Activated CD8-positive, alpha-beta memory T cell treated with anti-CD3 and anti-CD28 coated beads for 48 hours (primary cell): ENCODE data around the gene TGFBR2.
"Not testable (repeated sequence)": the region's sequence is repeated elsewhere in the genome, so short reads cannot be mapped to it uniquely, and the experiment has no call there.

Experiments used
- DNase-seq, 3 experiments: peaks; one replicate each; pipeline ENCODE4 v3.0.0-alpha.2; 2020; ENCODE audit warnings: low read depth in 2 of 3, low spot score in 2 of 3

Gene TGFBR2

DNA sequence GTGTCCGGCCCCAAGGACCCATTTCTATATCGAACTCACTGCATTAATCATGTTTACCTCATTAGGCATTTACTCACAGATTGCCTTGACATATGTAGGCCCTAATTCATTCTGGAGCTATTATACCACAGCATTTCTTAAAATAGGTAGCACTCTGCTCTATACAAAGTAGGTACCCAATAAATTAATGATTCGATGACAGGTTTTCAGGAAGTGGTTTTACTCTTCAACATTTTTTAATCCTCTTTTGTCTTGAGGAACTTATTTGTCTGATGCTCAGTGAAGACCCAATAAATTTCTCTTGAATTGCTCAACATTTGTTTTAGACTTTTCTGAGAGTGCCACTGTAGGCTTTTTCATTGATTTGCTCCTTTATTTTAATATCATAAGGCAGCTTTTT lies 12.1 kb downstream of the TGFBR2 start:
- no peak for DNase-seq

DNA sequence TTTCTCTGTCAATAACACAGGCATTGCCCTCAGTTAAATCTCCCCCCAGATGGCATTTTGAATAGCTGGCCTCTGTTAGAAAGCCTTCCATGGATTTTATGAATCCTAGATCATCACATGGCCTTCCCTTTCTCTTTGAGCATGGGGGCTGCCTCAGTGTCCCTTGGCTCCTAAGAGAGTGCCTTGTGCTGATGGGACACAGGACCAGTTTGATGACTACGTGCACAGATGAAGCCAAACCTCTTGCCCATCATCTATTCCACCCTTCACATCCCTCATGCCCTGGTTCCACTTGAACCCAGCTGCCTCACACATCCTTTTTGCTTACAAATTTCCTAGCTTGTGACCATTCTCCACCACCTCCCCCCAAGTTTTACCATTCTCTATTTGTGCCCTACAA lies 12.9 kb downstream of the TGFBR2 start:
- DNase-seq: no peak

DNA sequence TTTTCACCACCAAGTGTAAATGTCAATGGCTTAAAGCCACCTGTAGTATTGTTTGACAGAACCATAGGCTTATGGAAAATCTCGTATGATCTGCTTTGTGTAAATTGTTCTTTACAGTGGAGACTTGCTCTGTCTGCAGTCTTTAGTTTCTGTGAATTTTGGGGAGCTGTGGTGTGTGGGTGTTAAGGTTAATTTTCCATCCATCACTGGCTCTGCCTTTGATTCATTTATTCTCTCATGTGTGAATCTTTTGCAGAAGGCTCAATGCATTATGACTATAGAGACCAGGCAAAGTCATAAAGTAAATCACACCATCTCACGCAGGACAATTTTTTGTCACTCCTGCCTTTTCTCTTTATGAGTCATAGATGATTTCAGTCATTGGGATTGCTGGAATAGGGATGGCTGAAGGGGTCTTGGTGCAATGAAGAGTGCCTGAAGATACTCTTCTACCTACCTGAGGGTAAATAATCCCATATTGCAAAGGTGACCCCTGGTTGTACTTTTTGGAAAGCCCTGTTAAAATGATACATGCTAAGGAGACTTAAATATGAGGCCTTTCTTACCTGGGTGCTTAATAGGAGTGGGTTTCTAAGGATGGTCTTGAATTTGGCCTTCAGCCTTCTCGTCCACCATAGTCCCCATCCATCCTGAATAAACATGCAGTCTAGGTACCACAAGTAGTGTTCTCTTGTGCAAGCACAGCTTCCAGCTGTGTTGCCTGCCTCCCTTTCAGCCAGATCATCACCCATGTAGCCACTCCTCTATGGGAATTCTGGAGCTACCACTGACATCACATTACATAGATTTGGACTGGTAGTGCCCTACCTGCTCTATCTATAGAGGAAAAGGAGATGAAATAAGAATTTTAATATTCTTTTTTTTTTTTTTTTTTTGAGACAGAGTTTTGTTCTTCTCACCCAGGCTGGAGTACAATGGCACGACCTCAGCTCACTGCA lies 14.3 kb downstream of the TGFBR2 start:
- no peak for DNase-seq

DNA sequence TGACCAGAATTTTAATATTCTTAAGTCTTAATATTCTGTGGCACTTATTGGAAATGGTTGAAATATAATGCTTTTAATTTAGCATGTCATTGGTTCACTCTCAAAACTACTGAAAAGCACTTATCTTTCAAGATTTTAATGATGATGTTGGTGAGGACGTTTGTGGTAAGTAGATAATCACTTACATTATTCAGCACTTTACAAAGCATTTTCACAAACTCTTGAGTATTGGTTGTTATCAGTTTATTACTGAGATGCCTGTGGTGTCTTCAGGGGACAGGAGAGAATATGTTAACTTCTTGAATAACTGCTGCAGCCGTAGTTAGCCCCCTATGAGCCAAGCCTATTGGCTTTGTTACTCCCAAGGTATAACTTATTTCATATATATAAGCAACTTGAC lies 15.2 kb downstream of the TGFBR2 start:
- no peak for DNase-seq

DNA sequence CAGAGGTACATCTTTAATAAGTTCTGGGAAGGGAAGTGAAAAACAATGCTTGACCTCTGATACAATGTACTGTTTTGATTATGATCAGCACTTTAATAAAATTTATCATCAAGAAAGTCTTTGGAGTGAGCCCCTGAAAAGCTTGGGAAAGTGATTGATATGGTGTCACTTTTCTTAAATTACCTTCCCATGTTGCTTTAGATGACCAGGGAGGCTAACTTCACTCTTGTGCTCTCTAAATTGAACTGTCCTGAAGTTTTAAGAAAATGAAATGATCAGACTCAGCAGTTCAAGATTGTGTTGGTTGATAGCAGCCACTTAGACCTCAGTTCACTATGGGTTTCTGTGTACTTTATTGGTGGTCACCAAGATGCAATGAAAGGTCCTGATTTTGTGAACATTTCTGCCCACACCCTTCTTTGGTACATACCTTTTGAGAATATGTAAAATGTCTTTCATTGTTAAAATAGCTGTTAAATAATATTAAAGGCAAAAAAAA lies 15.7 kb downstream of the TGFBR2 start:
- DNase-seq: no peak

DNA sequence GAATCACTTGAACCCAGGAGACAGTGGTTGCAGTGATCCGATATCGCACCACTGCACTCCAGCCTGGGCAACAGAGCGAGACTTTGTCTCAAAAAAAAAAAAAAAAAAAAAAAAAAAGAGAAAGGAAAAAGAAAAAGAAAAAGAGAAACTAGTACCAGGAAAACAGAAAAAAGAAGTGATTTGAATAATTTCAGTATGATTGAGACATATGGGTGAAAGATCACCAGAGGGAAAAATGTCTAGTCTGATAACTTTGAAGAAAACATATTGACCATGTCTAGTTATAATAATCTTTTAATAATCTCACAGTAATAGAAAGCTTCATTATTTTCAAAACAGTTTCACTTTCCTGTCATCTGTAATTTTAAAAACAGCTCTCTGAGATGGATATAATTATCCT lies 16.4 kb downstream of the TGFBR2 start:
- no peak for DNase-seq

DNA sequence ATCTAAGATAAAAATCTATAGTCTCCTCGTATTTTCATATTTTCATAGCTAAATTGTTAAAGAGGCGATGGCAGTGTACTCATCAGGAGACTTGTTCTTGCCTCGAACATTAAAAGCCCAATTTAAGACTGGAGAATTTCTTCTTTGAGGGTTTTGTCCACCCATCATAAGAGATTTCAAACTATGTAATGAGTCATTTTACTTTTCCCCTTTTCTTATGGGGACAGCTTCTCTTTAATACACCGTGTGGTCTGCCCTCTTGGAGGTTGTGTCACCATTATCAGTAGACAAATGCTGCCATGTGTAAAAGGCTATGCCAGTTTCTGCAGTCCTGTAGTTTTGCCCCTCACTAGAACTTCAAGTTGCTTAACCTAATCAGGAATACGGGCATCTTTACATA lies 16.9 kb downstream of the TGFBR2 start:
- no peak for DNase-seq

DNA sequence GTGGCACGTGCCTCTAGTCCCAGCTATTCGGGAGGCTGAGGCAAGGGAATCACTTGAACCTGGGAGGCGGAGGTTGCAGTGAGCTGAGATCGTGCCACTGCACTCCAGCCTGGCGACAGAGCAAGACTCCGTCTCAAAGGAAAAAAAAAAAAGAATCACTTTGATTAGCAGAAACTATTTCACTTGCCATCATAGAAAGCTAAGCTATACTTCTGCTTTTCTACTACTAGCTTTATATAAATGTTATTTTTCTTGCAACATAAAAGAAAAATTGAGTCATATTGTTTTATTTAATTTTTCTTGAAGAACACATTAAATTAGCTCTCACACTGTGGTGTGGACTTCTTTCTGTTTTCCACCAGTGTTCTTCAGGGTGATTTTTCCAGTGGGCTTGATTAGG lies 18.1 kb downstream of the TGFBR2 start:
- not testable (repeated sequence) for DNase-seq

DNA sequence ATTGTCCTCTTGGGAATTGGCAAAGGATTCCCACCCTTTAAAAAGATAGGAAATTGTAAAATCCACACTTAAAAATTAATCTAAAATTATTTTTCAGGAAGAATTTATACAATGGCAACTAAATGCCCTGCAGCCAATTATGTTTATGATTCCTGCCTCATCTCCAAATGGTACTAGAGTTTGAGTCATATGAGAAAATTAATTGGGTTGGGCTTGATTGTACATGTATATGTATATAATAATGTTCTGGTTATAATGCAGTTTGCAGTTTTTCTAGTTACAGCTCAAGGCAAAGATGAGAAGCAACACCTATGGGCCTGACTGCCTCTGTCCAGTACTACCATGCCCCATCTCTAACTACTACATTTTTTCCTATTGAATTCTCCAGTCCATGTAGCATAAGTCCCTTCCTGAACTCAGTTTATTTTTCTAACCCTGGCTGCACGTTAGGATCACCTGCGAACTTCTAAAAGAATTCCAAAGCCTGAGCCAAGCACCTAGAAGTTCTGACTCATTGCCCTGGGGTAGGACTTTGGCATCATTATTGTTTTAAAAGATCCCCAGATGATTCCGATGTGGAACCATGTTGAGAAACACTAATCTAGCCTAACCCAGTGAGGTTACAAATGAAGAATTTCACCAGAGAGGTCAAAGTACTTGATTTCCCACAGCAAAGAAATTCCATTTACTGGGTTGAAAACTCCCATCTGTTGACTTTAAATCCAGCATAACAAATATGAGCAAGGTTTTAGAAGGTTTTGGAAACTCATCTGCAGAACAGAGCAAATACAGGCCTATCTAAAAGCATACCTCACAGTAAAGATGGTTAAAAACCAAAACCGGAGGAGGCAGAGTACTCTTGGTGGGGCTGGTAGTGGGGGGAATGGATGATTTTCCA lies 19.4 kb downstream of the TGFBR2 start:
- no peak for DNase-seq

DNA sequence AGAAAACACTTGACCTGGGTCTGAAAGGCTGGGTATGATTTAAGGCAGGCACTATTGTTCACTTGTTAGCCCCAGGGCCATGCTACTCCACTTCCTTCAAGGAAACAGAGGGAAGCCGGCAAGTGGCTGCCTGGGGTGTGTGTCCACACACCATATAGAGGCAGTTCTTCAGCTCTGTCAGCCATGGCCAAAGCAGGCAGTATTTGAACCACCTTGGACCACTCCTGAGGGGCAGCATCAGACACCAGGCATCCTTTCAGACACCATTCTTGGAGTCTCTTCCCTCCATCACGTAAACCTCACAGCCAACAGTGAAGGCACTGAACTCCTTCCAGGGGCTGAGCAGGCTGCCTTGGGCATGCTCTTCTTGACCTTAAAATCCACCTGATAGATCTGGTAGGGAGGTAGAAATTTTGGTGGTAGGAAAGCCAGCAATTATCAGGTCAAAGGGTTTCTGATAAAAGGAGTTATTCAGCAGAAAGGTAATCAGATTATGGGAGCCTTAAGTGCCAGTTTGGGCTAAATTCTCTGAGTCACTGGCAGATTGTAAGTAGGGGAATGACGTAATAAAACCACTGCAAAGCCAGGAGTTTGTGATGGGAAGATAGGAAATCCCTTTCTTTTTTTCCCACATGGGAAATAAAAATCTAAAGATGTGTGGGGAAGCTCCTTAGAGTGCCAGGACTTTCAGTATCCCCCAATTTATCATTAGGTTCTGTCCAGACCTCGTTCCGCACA lies 20.2 kb downstream of the TGFBR2 start:
- DNase-seq: no peak

DNA sequence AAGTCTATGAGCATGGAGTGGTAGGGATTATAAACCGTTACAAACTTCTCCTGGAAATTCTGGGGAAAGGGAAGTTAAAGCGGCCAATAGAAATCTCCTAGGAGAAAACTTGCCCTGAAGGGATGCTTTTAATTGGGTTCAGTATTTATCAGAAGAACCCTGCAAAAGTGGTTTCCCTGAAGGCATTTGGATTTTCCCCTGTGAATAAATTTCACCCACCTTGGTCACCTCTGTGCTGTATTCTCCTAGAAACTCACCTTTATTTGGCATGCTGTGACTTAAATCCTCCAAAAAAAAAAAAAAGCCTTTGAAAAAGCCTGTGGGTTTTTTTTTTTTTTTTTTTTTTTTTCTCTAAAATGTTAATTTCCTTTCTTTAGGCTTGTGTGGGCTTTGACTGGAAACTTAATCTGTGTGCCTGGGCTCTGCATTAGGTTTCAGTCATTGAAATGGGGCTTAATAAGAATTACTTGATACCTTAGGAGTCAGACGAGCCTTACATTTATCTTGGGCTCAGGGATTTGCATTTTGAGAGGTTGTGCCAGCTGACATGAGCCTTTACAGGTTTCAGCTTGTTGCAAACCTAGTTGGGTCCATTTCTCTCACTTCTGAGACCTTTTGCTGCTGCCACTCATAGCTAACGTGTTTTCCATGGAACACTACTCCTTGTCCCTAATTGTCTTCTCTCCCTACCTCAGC lies 22.0 kb downstream of the TGFBR2 start:
- no peak for DNase-seq

DNA sequence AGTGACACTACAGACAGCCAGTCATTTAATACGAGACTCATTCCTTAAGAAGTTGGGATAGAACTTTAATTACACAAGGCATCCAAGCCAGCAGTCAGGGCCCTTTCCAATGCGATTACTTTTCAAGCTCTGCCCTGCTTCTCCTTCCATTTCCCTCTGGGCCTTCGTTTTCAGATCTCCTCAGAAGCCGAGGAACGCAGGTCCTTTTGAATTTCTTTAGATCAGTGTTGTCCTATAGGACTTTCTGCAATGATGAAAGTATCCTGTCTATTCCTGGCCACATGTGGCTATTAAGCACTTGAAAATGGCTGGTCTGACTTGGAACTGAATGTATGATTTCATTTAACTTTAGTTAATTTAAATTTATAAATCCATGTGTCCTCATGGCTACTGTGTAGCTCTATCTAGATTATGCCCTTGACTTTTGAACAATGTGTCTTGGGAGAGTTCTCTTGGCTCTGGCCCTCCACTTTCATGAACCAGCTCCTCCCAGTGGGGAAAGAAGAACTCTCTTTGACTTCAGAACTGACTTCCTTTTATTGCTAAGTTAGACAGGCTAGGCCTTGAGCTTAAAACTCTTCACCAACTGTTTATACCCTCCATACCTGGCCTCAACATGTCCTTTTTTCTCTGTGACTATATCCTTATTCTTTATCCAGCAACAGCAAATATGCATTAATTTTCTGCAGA lies 22.6 kb downstream of the TGFBR2 start:
- no peak for DNase-seq

DNA sequence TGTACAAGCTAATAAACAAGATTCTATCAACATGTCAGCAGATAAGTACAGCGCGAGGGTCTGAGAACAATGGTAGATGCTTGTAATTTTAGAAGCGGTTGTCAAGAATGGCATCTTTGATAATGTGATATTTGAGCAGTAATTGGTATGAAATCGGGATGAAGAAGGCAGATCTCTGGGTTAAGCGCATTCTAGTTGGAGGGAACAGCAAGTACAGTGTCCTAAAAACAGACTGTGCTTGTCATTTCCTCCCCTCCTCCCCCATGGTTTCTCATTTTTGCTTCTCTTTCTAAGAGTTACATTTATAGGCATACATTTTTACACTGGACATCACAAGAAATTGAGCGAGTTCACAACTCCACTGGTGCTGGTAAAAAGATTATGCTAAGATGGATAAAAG lies 23.3 kb downstream of the TGFBR2 start:
- DNase-seq: no peak

DNA sequence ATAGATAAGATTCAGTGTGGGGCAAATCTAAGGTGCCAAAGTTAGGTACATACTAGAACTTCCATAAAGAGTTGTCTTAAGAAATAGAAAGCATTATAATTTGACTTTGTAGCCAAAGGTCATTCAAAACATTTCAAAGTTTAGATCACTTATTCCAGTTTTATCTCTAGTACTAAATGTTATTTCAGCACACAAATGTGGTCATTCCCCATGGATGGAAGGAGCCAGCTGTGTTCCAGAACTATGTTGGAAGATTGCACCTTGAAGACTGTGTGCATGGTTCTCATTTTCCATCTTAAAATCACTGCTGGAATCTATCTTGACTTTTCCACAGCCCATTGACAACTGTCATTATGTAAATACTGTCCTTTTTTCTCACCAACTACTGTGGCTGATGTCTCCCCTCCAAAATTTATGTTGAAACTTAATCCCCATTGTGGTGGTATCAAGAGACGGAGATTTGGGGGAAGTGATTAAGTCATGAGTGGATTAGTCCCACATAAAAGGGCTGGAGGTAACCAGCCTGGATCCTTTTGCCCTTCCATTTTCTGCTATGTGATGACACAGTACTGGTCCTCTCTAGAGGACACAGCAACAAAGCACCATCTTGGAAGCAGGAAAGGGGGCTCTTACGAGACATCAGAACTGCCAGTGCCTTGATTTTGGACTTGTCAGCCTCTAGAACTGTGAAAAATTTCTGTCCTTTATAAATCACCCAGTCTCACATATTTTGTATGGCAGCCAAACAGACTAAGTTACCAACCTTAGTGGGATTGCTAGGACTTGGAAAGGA lies 24.0 kb downstream of the TGFBR2 start:
- no peak for DNase-seq

DNA sequence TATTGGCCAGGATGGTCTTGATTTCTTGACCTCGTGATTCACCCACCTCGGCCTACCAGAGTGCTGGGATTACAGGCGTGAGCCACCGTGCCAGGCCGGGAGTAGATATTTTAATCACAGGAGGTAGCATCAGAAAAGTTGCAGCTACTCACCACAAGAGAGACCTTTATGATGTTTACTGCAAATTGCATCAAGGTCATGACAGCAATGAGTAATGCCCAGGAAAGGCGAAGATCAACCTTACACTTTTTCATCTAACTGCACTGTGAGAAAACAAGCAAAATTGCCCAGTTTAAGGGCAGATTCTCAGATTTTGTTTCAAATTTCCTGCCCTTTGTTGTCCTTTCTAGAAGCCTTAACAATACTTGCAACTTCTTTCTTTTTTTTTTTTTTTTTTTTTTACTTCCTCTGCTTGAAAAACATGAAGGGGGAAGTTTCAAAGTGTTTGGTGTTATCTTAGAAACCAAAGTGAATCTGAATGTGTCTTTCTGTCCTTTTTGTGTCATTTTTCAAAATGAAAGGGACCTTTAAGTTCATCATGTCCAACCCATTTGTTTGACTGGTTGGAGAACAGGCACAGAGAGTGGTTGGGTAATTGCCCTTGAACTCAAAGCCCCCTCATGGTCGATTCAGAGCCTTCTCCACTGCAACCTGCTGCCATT lies 25.0 kb downstream of the TGFBR2 start:
- DNase-seq: no peak

DNA sequence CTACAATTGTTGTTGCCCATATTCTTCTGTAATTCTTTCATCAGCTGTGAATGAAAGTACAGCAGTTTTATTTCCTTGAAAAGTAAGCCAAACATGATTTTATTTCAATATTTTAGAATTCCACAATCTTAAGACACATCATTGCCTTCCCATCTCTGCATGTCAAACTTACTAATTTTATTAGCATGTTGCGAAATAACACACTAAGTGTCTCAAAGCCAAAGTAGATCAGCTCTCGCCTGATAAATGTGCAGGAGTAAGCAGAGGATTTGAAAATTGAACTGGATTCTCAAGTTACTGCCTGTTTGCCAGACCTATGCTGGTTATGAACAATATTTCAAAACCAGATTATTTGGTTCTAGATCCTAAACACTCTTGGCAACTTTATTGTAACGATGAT lies 25.7 kb downstream of the TGFBR2 start:
- no peak for DNase-seq

DNA sequence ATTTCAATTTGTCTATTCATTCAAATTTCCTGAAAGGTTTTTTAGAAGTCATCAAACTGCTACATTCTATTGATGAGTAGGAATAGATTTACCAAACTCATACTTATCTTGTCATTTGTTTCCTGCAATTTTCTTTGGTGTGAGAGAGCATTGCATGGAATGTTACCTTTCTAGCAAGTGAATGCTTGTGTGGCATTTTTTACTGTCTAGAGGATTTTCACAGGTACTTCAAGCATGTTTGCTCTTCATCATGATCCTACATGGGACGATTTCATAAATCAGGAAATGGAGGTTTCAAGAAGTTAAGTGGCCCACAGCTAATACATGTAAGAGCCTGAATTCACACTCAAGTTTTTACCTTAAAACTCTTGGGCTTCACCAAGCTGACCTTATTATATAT lies 26.1 kb downstream of the TGFBR2 start:
- no peak for DNase-seq

DNA sequence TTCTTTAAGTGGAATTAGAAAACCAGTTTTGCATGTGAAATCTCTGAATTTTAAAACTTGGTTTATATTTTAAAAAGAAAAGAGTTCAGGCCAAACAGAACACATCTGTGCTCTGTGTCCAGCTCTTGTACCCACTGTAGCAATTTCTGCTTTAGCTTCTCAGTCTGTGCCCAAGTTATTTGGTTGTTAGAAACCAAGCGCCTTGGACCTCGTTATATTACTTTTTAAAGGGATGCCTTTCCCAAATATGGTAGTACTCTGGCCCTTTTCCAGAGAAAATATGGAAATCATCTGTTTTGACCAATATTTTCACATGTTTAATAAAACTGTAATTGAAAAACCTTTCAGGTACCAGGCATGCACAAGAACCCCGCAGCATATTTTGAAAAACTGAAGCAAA lies 27.3 kb downstream of the TGFBR2 start:
- DNase-seq: no peak
